Stimulated activated CD8-positive, alpha-beta memory T cell treated with anti-CD3 and anti-CD28 coated beads, Interleukin-12 subunit alpha, Interleukin-12 subunit beta, amount 100 ng/mL, for 24 hours (primary cell): ENCODE results near the gene VPS33B.
"Not testable (repeated sequence)": the region's sequence is repeated elsewhere in the genome, so short reads cannot be mapped to it uniquely, and the experiment has no call there.

Experiments
- DNase-seq: peaks from one replicate; pipeline ENCODE4 v3.0.0-alpha.2; 2020; ENCODE audit errors: extremely low read depth

Gene VPS33B

GRCh38 chr15:91022075-91022831 is at the start of gene VPS33B:
TSS of gene VPS33B (minus strand) at chr15:91022594. CDS start at chr15:91022249, 345 bp downstream.
- DNase-seq: peak; percentile 46

GRCh38 chr15:91072161-91072560 is 49.8 kb upstream of the VPS33B start:
- DNase-seq: no peak

DNA sequence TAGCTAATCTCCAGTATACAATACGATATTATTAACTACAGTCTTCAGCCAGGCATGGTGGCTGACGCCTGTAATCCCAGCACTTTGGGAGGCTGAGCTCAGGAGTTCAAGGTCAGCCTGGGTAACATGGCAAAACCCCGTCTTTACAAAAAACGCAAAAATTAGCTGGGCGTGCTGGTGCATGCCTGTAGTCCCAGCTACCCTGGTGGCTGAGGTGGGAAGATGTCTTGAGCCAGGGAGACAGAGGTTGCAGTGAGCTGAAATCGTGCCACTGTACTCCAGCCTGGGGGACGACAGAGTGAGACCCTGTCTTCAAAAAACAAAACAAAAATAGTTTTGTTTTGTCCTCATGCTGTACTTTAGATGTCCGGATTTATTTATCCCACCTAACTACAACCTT is 48.5 kb upstream of the VPS33B start:
- DNase-seq: no peak

DNA sequence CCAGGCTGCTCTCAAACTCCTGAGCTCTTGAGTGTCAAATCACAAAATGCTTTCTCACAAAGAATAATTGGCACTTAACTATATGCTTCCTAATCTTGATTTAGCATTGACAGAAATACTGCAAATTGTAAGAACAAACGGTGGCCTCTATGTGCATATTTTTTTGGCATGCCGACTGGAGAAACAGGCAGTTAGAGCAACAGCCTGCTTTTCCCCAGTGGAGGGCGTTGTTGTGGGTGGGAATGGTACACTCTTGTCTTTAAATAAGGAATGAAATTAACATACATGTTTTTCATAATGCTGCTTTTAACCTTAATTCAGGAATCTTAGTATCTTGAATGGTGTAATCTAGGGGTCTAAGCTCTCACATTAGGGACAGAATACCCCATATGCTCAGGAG is 46.6 kb upstream of the VPS33B start:
- no peak for DNase-seq

GRCh38 chr15:91068436-91068835 is 46.0 kb upstream of the VPS33B start:
- DNase-seq: no peak

DNA sequence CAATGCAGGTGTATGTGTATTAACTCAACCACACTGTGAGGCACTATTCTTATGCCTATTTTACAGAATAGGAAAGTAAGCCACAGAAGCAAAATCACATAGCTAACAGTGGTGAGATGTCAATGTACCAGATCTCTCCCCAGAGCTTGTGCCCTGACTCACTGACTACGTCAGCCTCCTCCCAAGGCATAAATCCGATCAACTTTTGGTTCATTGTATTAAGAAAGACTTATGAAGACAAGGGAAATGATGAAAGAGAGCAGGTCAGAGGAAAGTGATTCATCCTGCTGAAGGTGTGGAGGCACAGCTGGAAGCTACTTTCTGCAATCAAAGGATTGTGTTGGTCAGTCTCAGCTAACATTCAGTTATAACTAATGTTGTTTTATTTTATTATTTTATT is 44.6 kb upstream of the VPS33B start:
- DNase-seq: no peak

- no peak for DNase-seq
These were observed 43.1 kb upstream of the VPS33B start for GRCh38 chr15:91065505-91065904.

DNA sequence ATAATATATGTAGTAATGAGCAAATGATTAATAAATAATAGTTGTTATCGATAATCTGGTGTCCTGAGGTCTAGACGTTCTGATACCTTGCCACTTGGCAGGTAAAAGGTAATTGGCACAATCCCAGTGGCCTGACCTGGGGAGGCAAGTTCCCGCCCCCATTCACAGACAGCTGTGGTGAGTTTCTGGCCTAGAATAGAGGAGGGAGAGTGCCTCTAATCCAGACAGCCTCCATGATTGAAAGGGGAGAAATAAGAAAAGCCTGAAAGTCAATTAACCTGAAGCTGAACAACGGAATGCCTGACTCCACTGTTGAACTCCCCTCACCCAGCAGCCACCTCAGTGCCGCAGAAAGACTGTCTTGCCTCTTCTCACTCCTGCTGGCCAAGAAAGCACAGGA is 39.6 kb upstream of the VPS33B start:
- no peak for DNase-seq

- DNase-seq: no peak
These were observed 38.8 kb upstream of the VPS33B start for GRCh38 chr15:91061230-91061629.

DNA sequence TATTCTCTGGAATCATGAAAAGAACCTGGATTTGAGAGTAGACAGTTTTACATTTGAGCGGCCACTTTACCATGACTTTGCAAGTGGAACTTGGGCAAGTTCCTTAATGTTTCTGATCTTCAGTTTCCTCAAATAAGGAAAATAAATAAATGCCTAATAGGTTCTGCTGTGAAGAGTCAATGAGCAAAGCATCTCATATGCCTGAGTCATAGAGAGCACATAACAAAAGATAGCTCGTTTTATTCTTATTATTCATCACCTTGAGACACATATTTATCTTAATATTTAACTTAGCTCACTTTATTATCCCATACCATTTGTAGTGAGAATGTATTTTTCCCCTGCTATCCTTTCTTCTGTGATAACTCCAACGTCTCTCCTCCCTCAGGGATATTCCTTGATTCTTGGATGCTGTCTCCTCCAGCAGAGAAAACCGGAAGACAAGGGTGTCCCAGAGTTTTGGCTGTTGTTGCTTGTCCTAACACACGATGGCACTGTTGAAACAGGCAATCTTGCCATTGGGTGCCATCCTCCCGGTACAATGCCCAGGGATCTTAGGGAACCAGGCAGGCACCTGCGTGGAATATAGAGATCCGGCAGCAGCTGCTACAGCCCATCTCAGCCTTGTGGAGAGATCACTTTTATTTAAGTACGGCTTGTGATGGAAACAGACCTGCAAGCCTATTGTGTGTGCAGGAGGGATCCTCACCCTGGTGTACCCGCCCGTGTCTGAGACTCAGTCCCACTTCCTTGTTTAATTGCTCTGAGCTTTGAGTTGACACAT is 33.3 kb upstream of the VPS33B start:
- no peak for DNase-seq

- no peak for DNase-seq
These were observed 32.4 kb upstream of the VPS33B start for GRCh38 chr15:91054816-91055215.

- DNase-seq: no peak
These were observed 28.9 kb upstream of the VPS33B start for GRCh38 chr15:91051248-91051647.

GRCh38 chr15:91050128-91050455 is 27.7 kb upstream of the VPS33B start:
- no peak for DNase-seq

GRCh38 chr15:91049378-91050127 is 27.2 kb upstream of the VPS33B start:
- DNase-seq: peak; percentile 10

- DNase-seq: no peak
These were observed 25.3 kb upstream of the VPS33B start for GRCh38 chr15:91047545-91048199.

DNA sequence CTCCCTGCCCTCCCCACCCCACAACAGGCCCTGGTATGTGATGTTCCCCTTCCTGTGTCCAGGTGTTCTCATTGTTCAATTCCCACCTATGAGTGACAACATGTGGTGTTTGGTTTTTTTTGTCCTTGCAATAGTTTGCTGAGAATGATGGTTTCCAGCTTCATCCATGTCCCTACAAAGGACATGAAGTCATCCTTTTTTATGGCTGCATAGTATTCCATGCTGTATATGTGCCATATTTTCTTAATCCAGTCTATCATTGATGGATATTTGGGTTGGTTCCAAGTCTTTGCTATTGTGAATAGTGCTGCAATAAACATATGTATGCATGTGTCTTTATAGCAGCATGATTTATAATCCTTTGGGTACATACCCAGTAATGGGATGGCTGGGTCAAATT is 23.7 kb upstream of the VPS33B start:
- not testable (repeated sequence) for DNase-seq

DNA sequence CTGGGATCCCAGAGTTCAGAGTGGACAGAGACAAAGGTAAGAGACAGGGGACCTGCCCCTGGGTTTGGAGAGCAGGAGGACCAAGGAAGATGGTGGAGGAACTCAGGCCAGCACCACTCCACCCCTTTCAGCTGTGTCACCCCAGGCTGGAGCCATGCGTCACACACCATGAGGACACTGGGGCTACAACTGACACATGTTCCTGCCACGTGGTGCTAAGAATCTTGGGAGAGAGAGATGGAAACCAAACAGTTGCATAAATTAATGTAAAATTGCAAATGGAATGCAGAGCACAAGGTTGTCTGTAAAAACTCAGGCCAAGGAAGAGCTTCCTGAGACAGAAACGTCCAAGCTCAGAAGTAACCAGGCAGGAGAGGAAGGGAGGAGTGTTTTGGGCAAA is 22.7 kb upstream of the VPS33B start:
- DNase-seq: no peak

GRCh38 chr15:91043202-91043874 is 20.9 kb upstream of the VPS33B start:
- no peak for DNase-seq

- no peak for DNase-seq
These were observed 18.5 kb upstream of the VPS33B start for GRCh38 chr15:91040856-91041255.

- DNase-seq: no peak
These were observed 17.6 kb upstream of the VPS33B start for GRCh38 chr15:91039996-91040395.
